ENCODE measurements around the gene HYOU1.
"Not testable (repeated sequence)": the region's sequence is repeated elsewhere in the genome, so short reads cannot be mapped to it uniquely, and the experiment has no call there.

Gene HYOU1

DNA sequence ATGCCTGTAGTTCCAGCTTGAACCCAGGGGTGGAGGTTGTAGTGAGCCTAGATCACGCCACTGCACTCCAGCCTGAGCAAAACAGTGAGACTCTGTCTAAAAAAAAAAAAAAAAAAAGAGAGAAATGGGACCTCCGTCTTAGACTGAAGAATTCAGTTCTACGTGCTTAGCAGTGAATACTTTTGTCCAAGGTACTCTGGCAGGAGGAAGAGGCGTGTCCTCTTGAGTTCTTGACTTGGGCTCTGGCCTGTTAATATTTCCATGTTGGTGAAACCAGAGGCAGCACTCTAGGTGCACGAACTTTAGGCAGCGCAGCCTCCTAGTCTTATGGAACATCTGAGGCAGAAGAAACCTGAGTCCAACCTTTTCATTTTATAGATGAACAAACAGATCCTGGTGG, 30.1 kb upstream of the HYOU1 start:
- in situ Hi-C loops (cut with HindIII; ENCODE audit: low sequenced_read_pairs) = no loop called here

DNA sequence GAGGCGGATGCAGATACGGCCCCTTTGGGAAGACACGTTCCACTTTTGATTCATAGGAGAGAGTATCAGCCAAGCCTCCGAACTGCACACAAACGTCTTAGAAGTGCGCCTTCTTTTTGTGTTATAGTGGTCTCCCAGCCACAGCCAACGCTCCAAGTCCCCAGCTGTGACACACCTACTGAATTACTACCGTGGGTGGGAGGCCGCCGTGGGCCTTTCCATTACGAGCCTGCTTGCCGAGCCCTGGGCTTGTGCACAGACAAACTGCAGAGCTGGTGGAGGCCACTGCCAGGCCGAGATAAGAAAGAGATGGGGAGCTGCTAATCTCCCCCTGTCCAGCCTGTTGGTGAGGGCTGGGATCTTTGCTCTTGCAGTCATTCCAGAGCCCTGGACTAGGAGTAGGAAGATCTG, 28.4 kb upstream of the HYOU1 start:
- in situ Hi-C loops (cut with HindIII; ENCODE audit: low sequenced_read_pairs) = no loop called here

DNA sequence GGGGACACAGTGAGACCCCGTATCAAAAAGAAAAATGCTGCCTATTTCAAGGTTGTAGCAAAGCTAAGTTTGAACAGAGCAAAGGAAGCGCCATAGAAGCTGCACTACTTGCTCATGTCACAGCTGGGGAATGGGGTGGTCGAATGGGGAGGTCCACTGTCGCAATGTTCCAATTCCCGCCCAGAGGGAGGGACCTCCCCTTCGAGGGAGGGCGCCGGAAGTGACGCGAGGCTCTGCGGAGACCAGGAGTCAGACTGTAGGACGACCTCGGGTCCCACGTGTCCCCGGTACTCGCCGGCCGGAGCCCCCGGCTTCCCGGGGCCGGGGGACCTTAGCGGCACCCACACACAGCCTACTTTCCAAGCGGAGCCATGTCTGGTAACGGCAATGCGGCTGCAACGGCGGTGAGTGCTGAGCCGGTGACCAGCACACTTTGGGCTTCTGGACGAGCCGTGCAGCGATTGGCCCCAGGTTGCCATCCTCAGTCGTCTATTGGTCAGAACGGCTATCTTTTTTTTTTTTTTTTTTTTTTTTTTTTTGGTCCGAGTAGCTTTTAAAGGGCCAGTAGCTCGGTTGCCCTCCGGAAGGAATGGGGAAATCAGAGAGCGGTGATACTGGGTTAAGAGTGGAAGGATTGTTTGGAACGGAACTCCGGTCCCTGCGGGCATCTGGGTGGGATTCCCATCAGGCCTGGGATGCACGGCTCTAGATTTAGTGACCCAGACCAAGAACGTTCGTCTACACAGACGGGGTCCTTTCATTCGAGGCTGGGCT, 27.8 kb upstream of the HYOU1 start, which contains the start of gene HMBS:
HMBS (plus strand) TSS at position 219 of the 774 bp plus-strand sequence; CDS start at position 372, 153 bp downstream.
- in situ Hi-C loops (cut with HindIII; ENCODE audit: low sequenced_read_pairs) = no loop called here

DNA sequence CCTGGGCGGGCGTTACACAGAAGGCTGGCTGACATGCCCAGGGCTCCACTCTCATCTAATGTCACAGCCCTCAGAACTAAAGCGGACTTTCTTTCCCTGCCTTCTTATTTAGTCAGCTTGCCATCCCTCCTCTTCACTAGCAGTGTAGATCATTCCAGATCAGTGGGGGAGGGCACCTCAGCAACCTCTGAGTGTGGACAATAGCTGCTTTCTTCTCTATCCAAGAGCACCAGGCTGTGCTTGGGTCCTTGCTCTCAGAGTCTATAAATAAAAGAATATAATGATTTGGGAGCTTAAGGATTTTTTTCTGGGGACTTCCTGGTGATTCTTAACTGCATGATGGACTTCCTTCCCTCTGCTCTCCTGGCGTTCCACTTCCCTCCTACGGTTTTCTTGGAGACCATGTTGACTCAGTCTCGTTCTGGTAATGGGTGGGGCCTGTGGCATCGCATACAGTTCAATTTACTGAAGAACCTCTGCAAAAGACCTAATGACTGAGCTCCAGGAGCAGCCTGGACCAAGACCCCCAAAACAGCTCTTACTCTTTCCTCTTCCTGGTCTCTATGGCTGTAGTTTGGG, 24.8 kb upstream of the HYOU1 start:
- in situ Hi-C loops (cut with HindIII; ENCODE audit: low sequenced_read_pairs) = no loop called here

DNA sequence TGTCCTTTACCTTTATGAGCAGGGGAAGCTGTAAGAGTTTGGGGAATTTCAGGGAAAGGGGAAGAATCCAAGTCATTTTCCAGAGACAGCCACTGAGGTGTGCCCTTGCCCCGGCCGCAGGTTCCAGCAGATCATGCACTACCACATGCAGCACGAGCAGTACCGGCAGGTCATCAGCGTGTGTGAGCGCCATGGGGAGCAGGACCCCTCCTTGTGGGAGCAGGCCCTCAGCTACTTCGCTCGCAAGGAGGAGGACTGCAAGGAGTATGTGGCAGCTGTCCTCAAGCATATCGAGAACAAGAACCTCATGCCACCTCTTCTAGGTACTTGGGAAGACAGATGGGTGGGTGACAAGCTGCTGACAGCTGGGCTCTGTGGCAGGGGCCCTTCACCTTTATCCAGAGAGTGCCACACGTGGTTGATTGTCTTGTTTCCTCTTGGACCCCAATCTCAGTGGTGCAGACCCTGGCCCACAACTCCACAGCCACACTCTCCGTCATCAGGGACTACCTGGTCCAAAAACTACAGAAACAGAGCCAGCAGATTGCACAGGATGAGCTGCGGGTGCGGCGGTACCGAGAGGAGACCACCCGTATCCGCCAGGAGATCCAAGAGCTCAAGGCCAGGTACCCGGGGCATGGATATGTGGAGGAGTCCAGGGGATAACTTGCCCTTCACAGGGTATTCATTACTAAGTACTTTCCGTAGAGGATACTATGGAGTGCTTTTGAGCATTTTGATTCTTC, 21.8 kb upstream of the HYOU1 start:
- in situ Hi-C loops (cut with HindIII; ENCODE audit: low sequenced_read_pairs) = no loop called here

DNA sequence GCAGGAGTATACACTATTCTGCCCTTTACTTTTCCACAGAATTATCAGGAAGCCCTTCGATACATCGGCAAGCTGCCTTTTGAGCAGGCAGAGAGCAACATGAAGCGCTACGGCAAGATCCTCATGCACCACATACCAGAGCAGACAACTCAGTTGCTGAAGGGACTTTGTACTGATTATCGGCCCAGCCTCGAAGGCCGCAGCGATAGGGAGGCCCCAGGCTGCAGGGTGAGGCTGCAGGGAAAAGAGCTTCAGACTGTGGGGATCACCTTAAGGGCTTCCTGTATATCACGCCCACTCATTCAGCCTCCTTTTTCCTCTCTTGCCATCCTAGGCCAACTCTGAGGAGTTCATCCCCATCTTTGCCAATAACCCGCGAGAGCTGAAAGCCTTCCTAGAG, 20.8 kb upstream of the HYOU1 start:
- in situ Hi-C loops (cut with HindIII; ENCODE audit: low sequenced_read_pairs) = no loop called here

DNA sequence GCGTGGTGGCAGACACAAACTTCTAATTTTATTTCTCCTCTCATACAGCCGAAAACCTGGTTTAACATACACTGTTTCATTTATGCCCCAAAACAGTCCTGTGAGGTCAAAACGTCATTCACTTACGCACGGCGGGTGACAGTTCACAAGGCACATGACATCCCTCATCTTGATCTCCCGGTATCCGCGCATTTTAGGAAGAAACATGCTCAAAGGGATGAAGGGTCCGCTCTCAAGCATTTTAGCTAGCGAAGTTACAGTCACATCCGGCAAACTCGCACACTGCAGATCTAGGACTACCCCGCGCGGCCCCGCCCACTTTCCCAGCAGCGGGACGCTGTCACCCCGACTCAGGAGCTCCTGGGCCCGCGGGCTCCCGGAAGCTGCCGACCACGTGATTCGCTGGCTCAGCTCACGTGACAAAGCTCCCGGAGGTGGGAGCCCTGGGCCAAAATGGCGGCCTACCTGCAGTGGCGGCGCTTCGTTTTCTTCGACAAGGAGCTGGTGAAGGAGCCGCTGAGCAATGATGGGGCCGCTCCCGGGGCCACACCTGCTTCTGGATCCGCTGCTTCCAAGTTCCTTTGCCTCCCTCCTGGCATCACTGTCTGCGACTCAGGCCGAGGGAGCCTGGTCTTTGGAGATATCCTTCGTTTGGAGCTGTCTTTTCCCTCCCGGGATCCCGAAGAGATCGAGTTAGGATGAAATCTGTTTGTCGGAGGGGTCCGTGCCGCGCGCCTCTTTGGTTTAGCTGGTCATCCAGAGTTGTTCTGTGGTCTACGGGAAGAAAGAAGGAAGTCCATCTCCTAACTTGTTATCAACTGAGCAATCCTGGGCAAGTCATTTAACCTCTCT, 10.6 kb upstream of the HYOU1 start, which contains the start of gene VPS11:
VPS11 (plus strand) TSS at position 448 of the 852 bp plus-strand sequence; CDS start at position 454, 6 bp downstream.
- in situ Hi-C loops (cut with HindIII; ENCODE audit: low sequenced_read_pairs) = no loop called here

DNA sequence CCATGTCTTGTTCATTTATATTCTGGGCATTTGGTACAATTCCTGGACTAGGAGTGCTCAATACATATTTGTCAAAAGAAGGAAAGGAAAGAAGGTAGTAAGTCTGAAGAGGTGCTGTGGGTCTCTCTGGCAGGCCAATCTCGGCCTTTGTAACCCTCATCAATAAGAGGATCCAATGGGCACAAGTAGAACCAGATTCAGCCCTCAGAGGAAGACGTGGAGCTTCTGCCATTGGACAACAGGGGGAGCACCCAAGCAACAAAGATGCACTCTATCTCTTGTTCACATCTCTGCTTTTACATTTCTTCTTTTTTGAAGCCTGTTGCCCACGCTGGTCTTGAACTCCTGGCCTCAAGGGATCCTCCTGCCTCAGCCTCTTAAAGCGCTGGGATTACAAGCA, 8.4 kb upstream of the HYOU1 start:
- in situ Hi-C loops (cut with HindIII; ENCODE audit: low sequenced_read_pairs) = no loop called here

DNA sequence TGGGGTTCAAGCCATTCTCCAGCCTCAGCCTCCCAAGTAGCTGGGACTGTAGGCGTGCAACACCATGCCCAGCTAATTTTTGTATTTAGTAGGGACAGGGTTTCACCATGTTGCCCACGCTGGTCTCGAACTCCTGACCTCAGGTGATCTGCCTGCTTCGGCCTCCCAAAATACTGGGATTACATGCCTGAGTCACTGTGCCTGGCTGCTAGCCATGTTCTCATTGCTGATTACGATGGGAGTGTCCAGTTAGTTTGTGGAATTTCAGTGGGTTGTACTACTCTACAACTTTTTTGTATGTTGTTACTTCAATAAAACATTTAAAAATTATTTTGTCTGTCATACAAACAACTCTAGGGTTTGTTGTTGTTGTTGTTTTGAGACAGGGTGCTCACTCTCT, 5.8 kb upstream of the HYOU1 start:
- in situ Hi-C loops (cut with HindIII; ENCODE audit: low sequenced_read_pairs) = no loop called here

DNA sequence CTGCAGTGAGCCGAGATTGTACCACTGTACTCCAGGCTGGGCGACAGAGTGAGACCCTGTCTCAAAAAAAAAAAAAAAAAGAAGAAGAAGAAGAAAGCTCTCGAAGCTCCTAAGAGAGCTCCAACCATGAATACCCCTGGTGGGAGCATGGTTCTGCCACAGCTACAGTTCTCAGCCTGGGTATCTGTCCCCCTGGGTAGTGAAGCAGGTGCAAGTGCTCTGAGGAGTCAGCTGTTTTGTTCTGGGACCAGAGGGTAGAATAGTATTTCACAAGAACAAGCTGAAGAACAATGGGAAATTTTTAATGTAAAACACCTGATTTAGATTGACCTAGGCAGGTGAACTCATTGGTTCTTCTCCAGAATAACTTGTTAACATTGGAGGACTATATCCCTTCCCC, 4.3 kb upstream of the HYOU1 start:
- in situ Hi-C loops (cut with HindIII; ENCODE audit: low sequenced_read_pairs) = no loop called here

DNA sequence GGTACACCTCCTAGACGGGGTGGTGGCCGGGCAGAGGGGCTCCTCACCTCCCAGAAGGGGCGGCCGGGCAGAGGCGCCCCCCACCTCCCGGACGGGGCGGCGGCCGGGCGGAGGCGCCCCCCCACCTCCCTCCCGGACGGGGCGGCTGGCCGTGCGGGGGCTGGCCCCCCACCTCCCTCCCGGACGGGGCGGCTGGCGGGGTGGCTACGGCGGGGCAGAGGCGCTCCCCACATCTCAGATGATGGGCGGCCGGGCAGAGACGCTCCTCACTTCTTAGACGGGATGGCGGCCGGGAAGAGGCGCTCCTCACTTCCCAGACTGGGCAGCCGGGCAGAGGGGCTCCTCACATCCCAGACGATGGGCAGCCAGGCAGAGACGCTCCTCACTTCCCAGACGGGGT, 2.1 kb upstream of the HYOU1 start:
- in situ Hi-C loops (cut with HindIII; ENCODE audit: low sequenced_read_pairs) = not testable (repeated sequence)

DNA sequence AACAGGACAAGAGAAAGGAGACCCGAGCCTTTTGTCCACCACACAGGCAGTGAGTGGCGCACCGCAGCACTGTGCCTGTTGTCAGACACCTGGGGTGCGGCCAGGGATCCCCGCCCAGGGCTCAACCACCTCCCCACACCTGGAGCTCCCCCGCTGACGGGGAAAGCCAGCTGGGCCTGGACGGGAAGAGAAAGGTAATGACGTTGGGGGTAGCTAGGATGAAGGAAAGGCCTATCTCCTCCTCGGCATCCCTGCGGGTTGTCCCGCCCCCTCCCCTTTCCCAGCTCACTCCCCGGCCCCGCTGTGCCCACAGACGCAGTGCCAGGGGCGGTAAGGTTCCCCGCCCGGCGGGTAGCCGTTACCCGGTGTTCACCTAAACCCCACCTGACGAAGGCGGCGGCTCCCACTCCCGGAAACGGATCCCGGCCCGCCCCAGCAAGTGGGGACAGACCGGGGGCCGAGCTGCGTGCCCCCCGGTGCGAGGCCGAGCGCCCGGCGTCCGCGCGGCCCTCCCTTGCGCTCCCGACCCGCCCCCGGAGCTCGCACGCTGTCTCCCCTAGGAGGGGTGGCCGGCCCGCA, 495 bp downstream of the HYOU1 start:
- in situ Hi-C loops (cut with HindIII; ENCODE audit: low sequenced_read_pairs) = no loop called here

DNA sequence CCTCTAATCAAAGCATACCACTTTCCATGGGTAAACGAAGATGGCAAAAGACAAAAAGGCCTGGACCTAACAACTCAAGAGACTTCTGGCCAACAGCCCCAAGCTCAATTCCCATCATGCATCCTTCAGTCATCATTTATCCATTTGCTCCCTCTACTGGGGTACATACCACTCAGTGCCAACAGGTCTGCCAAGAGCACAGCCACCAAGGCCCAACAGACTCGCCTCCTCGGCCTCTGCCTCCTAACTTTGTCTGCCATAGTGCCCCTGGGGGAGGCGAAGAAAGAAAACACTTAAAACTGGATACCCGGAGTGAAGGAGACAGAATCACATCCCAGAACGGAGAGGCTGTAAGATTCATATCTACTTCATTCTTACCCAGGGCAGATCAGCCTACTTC, 1.1 kb downstream of the HYOU1 start:
- in situ Hi-C loops (cut with HindIII; ENCODE audit: low sequenced_read_pairs) = no loop called here

DNA sequence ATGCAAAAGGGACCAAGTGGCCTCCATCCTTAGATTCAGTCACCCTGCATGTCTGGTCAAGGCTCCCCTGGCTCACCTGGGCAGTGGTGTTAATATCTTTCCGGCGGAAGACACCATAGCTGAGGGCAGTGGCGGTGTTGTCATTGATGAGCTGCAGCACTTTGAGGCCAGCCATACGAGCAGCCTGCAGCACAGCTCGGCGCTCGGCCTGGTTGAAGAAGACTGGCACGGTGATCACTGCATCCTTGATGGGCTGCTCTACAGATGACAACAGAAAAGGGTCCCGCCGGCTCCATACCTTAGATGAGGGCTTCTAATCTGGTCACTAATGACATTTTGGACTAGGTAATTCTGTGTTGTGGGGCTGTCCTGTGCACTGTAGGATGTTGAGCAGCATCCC, 2.6 kb downstream of the HYOU1 start:
- in situ Hi-C loops (cut with HindIII; ENCODE audit: low sequenced_read_pairs) = no loop called here

DNA sequence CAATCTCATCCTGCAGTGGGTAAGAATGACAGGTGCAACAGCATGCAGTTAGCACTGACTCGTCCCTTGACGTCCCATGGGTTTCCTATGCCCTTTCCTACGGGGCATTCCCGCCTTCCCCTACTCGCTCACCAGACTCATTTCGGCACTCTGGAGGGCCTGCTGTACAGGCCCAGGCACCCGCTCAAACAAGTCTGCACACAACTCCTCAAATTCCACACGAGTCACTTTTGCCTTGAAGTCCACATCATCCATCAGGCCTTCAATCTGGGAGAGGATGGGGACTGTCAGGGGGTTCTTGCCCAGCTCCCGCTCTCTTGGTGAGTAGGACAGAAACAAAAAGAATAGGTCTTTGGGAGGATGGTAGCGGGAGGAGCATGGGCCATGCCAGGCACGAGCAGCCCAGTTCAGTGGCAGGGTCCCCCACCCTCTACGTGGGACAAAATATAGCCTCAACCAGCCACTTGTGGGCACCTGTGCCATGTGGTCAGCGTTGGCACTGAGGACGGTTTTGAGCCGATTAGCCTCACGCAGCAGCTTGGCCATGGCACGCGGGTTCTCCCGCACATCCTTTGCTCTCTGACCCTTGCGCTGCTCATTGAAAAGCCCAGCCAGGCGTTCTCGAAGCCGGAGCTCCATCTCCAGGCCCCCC, 4.7 kb downstream of the HYOU1 start:
- in situ Hi-C loops (cut with HindIII; ENCODE audit: low sequenced_read_pairs) = no loop called here

DNA sequence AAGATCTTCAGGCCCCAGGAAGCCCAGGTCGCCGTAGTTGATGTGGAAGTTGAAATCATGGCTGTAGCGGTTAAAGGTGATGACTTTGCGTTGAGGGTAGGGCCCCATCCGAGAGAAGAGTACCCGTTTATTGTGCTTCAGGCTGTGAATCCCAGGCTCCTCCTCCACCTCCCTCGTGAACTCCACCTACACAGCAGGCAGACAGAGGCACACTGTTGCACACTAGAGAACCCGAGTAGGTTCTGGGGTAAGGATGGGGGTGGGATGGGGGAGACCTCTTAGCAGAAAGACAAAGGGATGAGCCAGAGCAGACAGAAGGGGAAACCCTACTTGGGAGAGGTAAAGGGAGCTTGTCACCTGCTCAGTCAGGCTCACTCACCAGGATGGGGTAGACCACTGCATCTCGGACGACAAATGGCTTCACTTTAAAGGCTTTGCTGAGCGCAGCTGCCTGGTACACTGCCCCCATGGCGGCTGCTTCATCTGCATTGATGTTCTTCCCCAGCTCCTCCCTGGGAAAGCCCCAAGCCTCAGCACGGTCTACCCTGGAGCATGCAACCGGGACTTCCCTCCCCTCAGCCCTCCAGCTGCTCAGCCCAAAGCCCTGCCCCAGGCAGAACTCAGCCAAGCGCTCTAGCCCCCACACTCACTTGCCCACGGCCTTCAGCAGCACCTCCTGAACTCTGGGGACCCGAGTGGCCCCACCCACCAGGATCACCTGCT, 5.4 kb downstream of the HYOU1 start:
- in situ Hi-C loops (cut with HindIII; ENCODE audit: low sequenced_read_pairs) = no loop called here

DNA sequence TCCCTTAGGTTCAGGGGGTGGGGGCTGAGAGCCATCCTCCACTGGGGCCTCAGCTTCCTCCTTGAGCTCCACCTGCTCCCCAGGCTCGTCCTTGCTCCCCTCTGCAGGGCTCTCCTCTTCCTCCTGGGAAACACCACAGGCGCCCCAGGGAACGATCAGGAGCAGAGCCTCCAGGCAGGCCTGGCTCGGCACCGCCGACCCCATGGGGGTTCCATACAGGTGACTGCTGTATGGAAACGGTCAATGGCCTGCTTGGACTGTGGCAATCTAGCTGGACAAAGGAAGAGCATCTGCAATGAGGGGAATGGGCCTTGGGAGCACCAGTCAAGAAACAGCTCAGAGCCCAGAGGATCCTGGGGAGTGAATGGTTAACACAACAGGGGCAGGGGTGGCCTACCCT, 7.9 kb downstream of the HYOU1 start:
- in situ Hi-C loops (cut with HindIII; ENCODE audit: low sequenced_read_pairs) = no loop called here

DNA sequence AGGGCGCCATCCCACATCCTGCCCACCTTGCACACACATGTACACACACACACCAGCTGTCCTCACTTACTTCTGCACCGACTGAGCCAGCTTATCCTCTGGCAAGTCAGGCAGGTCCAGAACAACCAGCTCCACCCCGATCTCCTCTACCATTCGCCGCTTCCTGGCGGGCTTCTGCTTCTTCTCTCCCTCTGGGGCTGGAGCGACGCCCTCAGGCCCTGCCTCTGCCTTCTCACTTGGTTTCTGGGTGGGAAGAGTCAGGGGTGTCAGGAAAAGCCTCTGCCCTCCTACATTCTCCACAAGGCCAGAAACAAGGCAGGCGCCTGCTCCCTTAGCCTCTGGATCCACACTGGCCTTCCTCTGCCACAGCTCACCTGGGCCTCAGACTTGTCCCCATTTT, 8.4 kb downstream of the HYOU1 start:
- in situ Hi-C loops (cut with HindIII; ENCODE audit: low sequenced_read_pairs) = no loop called here

DNA sequence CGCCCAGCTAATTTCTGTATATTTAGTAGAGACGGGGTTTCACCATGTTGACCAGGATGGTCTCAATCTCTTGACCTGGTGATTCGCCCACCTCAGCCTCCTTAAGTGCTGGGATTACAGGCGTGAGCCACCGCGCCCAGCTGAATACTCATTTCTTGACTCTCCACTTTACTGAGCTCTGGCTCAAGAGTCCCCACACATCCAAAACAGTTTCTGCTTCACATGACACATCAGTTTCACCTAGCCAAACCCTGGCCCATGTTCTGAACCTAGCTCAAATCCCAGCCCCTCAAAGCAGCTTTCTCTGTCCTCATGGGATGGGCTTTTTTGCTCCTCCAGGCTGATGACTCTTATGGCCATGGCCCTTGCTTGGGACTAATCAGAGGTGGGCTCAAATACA, 9.8 kb downstream of the HYOU1 start:
- in situ Hi-C loops (cut with HindIII; ENCODE audit: low sequenced_read_pairs) = no loop called here
